Measurements from ENCODE around the gene PDZD2. TPM values are rescaled to one million over a fixed set of nuclear protein-coding genes. Genes with fewer than 3 reads are reported as not detected.

PDZD2 gene
- total RNA-seq, 1 experiment from 2014 or later, result 0.37 TPM

- ChIA-PET POLR2A (no interaction called here), RAD21 (ENCODE audit: low non-redundant PET in 1 of 2, low total read pairs in 2 of 2, uncharacterized antibody in 2 of 2, unreplicated experiment in 2 of 2) (no interaction called here), CTCF (interaction anchor here (1.3 kb wide), 1 partner anchor 40 kb away, joined by 5 read pairs; no protein-coding TSS in a partner anchor)
- no peak overlapping the region for H3K4me3 ChIP-seq (replicated peaks in 1 of 2; ENCODE audit: low read depth in 1 of 2, low read length in 2 of 2)
- TF ChIP-seq EGR1 (IDR thresholded peaks at IDR 0.05; ENCODE audit: low read depth), result no peak
- no peak for TF ChIP-seq SRF (IDR thresholded peaks at IDR 0.05; ENCODE audit: low read depth)
- TF ChIP-seq CTCF (IDR thresholded peaks at IDR 0.05 in 2 of 3, conservative IDR thresholded peaks at IDR 0.05 in 1 of 3; ENCODE audit: borderline replicate concordance in 1 of 3, insufficient read depth in 1 of 3, low read depth in 2 of 3, low read length in 2 of 3), result no peak
- no peak for TF ChIP-seq REST (IDR thresholded peaks at IDR 0.05; ENCODE audit: low read depth)
- TF ChIP-seq ATF3 (IDR thresholded peaks at IDR 0.05), result no peak
- no peak for TF ChIP-seq ZNF274 (IDR thresholded peaks at IDR 0.05; ENCODE audit: low read depth, low read length)
- TF ChIP-seq TCF7L2 (IDR thresholded peaks at IDR 0.05; ENCODE audit: borderline replicate concordance, extremely low read depth, insufficient read depth, insufficient read length), result no peak
- TF ChIP-seq CEBPB (IDR thresholded peaks at IDR 0.05; ENCODE audit: low read depth), result no peak
- no peak for TF ChIP-seq ZFX (IDR thresholded peaks at IDR 0.05)
- no peak for TF ChIP-seq ELF1 (IDR thresholded peaks at IDR 0.05; ENCODE audit: borderline replicate concordance, low read depth)
- TF ChIP-seq ZBTB33 (IDR thresholded peaks at IDR 0.05; ENCODE audit: extremely low read depth, insufficient replicate concordance, low read length), result no peak
- no peak for TF ChIP-seq YY1 (IDR thresholded peaks at IDR 0.05; ENCODE audit: extremely low read depth, insufficient replicate concordance, low read depth, low read length)
- no peak for TF ChIP-seq POLR2A (IDR thresholded peaks at IDR 0.05; ENCODE audit: borderline replicate concordance, extremely low read depth, insufficient read depth, insufficient read length)
- TF ChIP-seq POLR2AphosphoS5 (IDR thresholded peaks at IDR 0.05; ENCODE audit: low read depth, low read length), result no peak
- no peak for TF ChIP-seq RAD21 (IDR thresholded peaks at IDR 0.05; ENCODE audit: low read depth)
- no peak for TF ChIP-seq FOSL1 (IDR thresholded peaks at IDR 0.05; ENCODE audit: low read depth)
- no peak for TF ChIP-seq CBX3 (IDR thresholded peaks at IDR 0.05; ENCODE audit: low read depth)
- ATAC-seq, result no peak
- peaks cover 9% of the 10 kb centered on the region; the same call in 1 of the 2 replicates for H3K27me3 ChIP-seq (ENCODE audit: insufficient read depth, low read length)
- no peak overlapping the region for H2AFZ ChIP-seq (ENCODE audit: low read depth, low read length, poor library complexity, severe bottlenecking)
- H3K4me2 ChIP-seq (ENCODE audit: low read length), result no peak overlapping the region
- no peaks in the 10 kb centered on the region for H3K36me3 ChIP-seq (ENCODE audit: control insufficient read depth in 1 of 2, insufficient read depth in 2 of 2, low read length in 2 of 2)
- H3K79me2 ChIP-seq (ENCODE audit: insufficient read depth, low read length), result no peaks in the 10 kb centered on the region
- H4K20me1 ChIP-seq (ENCODE audit: insufficient read depth), result no peaks in the 10 kb centered on the region
- intact Hi-C loops (cut with micrococcal nuclease), result no loop called here
- DNase-seq (ENCODE audit: low read depth, low spot score), result no peak
- no peaks in the 10 kb centered on the region for H3K4me1 ChIP-seq (ENCODE audit: control insufficient read depth in 1 of 2, insufficient read depth in 2 of 2, low read length in 2 of 2)
- H3K9me2 ChIP-seq (ENCODE audit: insufficient read depth), result no peaks in the 10 kb centered on the region
- BruUV-seq (replicated peaks), result no TSS peak
- no peak overlapping the region for H3K9ac ChIP-seq (ENCODE audit: low read length)
- H3K27ac ChIP-seq (ENCODE audit: low read depth, low read length), result no peak overlapping the region
- no peaks in the 10 kb centered on the region for H3K9me3 ChIP-seq (ENCODE audit: control insufficient read depth in 1 of 2, insufficient read depth in 1 of 2, low read depth in 1 of 2, low read length in 2 of 2)
These were observed 130.6 kb downstream of the PDZD2 start for GRCh38 chr5:31769530-31769929.
